Mesenteric fat pad (tissue), 1 donor: ENCODE results near the gene SCAF4. TPM values are rescaled to one million over a fixed set of nuclear protein-coding genes. Genes with fewer than 3 reads are reported as not detected.
"Not testable (repeated sequence)": the region's sequence is repeated elsewhere in the genome, so short reads cannot be mapped to it uniquely, and the experiment has no call there.

Experiments used
- DNase-seq: peaks from one replicate; pipeline ENCODE4 v3.0.0-alpha.2; 2020; ENCODE audit warnings: low spot score
- long read RNA-seq: library from polyadenylated mRNA; unstranded; transcript quantifications from one replicate; pipeline ENCODE4 v2.0.0, GENCODE V29; 2020
- total RNA-seq: library from RNA; stranded (reverse); fragmentation: NEBNext Ultra II Directional; extraction: Animal tissue kit (Norgen Biotek cat#: 25700); gene quantifications from one replicate; pipeline ENCODE4 v1.2.1, GENCODE V29; 2021
- donor health status: DM: yes; HTN: yes; CAD: no.

The SCAF4 gene
- 31.8 TPM for total RNA-seq
- long read RNA-seq, partial matches to known transcripts, result 11 of 19 reads
- long read RNA-seq, other reads (novel, unspliced or antisense), result 7 of 19 reads

DNA sequence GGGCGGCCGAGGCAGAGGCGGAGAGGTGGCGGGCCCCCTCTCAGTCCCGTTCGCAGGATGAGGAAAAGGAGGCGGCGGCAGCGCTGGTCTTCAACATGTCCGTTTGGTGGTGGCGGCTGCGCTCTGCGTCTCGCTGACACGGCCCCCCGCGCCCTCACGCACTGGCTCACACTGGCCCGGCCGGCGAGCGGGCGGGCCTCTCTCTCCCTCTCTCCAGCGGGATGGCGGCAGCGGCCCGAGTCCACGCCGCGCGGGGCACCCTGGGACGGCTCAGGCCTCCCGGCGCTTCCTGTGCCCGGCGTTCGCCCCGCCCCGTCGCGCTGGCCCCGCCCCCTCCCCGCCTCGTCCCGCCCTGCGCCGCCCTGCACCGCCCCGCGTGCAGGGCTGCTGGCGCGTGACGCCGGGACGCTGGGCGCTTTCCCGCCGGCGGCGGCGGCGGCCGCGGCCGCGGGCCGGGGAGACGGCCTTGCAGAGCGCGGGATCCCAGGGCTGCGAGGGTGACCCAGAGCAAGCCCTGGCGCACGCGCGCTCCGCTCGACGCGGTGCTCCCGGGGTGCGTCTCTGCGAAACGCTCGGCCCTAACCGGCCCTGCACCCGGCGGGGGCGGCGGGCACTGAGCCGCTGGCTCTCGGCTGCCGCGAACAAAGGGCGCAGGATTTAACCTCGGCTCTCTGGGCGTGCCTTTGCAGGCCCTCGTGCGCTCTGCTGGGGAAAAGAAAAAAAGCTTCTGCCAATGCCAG lies at the start of gene SCAF4:
Gene SCAF4, minus strand, starts transcription at position 262 of the 740 bp plus-strand sequence. CDS start 426 bp downstream, outside the sequence.
- DNase-seq, result peak; percentile 96

DNA sequence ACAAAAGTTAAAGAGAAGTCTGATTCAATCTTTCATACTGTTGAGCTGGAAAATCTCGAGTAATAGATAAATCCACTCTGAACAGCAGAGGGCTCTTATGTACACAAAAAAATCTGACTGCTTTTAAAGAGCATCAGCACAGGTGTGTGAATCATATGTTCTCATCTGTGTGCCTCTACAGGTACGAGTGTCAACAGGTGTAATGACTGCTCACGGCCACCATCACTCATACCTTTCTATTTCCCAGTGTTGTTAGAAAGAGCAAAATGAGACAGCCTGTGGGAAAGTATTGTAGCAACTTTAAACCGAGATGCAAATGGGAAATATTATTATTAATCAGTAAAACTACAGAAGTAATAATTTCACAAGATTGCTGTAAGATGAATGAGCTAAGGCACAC lies 49.0 kb upstream of the SCAF4 start:
- no peak for DNase-seq

DNA sequence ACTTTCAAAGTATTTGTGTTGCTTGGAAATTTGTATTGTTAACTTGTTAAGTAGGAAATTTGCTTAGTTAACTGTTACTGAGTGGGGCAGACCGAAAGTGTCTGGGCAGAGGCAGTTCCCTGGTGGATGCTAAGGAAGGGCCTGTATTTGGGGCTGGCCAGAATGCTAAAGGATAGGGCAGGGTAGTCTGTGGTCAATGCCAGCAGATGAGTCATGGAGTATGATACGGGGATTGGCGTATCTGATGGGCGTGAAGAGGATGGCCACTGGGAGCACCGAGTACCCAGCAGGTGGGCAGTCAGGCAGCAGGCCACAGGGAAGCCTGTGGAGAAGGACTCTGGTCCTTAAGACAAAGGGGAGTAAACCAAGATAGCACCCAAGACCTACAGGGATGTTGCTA lies 46.6 kb upstream of the SCAF4 start:
- DNase-seq, result no peak

DNA sequence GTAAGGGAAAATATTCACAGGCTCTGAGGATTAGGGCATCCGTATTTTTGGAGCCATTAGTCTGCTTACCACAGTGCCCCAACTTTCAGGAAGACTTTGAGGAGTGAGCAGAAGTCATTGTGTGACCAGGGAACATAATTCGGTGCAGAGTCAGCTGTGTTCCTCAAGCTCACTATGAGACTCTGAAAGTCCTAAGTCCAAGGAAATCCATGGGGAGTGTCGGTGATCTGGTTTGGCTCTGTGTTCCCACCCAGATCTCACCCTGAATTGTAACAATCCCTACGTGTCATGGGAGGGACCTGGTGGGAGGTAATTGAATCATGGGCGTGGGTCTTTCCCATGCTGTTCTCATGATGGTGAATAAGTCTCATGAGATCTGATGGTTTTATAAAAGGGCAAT lies 45.9 kb upstream of the SCAF4 start:
- no peak for DNase-seq

DNA sequence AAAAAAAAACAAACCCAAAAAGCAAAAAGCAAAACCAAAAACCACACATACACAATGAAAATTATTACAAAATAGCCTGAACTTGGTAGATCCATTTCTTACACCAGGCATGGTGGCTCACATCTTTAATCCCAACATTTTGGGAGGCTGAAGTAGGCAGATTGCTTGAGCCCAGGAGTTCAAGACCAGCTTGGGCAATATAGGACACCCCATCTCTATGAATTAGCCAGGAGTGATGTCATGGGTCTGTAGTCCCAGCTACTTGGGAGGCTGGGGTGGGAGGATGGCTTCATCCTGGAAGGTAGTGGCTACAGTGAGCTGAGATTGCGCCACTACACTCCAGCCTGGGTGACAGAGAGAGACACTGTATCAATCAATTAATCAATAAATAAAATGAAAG lies 42.1 kb upstream of the SCAF4 start:
- no peak for DNase-seq

GRCh38 chr21:31772674-31773555 lies 41.0 kb upstream of the SCAF4 start:
- no peak for DNase-seq

DNA sequence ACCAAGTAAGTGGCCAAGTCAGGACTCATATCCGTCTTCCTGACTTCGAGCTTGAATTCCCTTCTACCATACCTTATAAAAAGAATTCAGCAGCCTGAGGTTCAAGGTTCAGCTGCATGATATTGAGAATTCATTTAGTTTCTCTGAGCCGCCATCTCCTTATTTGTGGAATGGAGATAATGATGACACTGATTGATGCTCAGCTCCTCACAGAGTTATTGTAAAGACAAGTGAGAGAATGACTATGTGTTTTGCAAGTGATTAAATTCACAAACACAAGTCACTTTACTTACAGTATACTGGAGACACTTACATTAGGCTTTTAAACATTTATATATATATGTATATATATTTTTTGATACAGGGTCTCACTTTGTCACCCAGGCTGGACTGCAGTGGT lies 39.8 kb upstream of the SCAF4 start:
- DNase-seq, result no peak

GRCh38 chr21:31768710-31769109 lies 36.8 kb upstream of the SCAF4 start:
- DNase-seq, result no peak

GRCh38 chr21:31766899-31767298 lies 35.0 kb upstream of the SCAF4 start:
- DNase-seq, result no peak

DNA sequence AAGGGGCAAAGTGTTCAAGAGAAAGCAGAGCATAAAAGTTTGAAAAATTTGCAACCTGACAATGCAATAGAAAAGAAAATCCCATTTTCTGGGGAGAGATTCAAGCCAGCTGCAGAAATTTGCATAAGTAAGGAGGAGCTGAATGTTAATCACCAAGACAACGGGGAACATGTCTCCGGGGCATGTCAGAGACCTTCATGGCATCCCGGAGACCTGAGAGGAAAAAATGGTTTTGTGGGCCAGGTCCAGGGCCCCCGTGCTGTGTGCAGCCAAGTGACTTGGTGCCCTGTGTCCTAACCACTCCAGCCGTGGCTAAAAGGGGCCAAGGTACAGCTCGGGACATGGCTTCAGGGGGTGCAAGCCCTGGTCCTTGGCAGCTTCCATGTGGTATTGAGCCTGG lies 33.9 kb upstream of the SCAF4 start:
- DNase-seq, result not testable (repeated sequence)

DNA sequence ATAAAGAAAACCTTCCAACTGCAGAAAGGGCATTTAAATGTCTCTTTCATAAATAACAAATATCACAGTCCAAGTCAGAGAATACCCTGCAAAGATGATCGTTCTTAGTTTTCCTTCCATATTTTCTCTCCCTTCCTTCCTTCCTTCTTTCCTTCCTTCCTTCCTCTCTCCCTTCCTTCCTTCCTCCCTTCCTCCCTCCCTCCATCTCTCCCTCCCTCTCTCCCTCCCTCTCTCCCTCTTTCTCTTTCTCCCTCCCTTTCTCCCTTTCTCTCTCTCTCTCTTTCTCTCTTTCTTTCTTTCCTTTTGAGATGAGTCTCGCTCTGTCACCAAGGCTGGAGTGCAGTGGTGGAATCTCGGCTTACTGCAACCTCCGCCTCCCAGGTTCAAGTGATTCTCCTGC lies 29.0 kb upstream of the SCAF4 start:
- no peak for DNase-seq

DNA sequence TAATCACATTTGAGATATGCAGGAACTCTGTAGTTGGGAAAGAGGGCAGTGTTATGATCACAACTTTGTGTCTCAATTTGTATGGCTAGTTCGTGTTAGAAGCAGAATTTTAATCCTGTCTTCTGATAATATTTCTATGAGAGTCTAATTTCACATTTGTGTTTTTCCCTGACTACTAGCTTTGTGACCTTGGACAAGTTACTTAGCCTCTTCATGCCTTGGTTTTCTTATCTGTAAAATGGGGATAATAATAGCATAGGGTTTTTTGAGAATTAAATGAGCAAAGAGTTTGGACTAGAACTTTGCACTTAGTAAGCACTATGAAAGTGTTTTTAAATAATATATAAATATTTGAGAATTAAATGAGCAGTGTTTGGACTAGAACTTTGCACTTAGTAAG lies 24.9 kb upstream of the SCAF4 start:
- no peak for DNase-seq

DNA sequence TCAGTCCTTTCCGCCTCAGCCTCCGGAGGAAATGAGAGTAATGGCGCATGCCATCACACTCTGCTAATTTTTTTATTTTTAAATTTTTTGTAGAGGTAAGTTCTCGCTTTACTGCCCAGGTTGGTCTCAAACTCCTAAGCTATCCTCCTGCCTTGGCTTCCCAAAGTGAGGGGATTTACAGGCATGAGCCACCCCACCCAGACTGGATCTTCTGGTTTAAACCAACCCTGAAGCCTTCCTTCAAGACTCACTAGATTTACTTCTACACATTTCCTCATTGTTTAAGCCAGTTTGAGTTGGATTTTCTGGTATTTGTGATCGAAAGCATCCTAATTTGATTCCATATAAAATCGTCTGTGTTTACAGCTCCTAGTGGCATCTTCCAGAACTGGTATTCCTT lies 23.1 kb upstream of the SCAF4 start:
- no peak for DNase-seq

DNA sequence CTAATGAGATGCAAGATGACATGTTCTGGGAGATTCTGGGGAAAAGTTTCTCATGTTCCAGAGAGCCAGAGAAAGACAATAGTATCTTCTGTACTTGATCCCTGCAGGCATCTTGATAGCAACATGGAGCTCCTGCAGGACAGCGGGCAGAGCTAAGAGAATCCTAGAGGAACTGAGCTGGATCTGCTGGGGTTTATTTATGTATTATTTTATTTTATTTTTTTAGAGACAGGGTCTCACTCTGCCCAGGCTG lies 22.7 kb upstream of the SCAF4 start:
- DNase-seq, result no peak

GRCh38 chr21:31753949-31754707 lies 22.2 kb upstream of the SCAF4 start:
- no peak for DNase-seq

- DNase-seq, result no peak
Measured at GRCh38 chr21:31752967-31753366, 21.0 kb upstream of the SCAF4 start.

DNA sequence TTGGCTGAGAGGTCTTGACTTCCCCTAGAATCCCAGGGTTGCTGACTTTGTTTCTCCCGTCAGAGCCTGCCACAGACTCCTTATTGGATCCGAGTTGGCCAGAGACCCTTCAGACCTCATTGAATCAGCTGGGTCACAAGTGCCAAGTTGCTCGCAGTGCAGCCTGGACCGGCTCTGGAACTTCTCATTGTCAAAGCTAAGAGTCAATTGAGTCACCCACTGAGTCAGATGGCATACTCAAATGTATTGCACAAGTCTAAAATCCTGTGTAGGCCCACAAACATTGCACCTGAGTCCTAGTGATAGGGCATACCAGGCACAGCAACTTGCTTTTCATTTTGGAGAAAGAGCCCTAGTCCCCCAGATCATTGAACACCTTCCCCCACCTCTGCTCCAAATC lies 20.4 kb upstream of the SCAF4 start:
- DNase-seq, result no peak

DNA sequence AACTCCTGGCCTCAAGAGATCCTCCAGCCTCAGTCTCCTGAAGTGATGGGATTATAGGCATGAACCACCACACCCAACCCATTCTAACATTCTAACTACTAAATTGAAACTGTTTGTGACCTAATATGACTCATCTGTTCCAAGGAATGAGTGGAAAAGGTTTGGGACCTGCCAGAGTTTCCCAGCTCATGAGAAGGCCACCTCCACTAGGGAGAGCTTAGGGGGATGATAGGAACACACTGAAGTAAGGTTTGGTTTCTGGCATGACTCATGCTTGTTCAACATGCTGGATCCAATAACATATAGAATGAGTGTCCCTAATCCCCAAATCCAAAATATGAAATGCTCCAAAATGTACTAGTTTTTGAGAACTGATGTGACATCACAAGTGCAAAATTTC lies 18.9 kb upstream of the SCAF4 start:
- no peak for DNase-seq

DNA sequence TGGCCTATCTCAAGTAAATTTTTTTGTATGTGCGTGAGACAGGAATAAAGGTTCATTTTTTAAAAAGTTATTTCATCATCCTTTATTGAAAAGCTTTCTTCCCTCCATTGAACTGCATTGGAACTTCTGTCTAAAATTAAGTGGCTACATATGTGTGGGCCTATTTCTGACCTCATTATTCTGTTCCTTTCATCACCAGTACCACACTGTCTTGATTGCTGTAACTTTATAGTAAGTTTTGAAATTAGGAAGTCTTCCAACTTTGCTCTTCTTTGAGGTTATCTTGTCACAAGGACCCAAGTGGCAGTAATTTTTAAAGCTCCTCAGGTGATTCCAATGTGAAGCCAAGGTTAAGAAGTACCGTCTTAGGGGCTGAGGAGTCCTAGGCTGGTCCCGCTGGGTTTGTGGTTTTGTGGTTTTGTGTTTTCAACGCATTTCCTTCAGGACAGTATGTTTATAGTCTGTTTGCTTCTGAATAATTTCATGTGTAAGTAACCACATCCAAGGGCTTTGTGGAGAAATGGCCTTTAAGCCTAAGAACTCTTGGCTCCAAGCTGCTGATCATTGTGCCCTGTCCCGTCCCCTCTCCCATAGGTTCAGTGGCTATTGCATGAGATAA lies 12.4 kb upstream of the SCAF4 start:
- DNase-seq, result no peak

DNA sequence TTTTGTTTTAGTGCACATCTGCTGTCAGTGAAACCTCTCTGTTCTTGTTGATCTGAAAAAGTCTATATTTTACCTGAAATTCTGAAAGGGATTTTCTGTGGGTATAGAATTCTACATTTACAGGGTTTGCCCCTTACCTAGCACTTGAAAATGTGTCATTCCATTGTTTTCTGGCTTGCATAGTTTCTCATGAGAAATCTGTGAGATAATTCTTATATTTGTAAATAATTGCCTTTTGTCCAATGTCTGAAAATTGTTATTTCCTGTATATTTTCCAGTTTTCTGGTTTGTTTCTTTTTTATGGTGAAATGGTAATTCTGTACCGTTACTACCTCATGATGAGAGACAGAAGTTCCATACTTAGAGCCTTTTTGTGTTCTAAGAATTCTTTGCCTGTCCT lies 11.8 kb upstream of the SCAF4 start:
- DNase-seq, result no peak

DNA sequence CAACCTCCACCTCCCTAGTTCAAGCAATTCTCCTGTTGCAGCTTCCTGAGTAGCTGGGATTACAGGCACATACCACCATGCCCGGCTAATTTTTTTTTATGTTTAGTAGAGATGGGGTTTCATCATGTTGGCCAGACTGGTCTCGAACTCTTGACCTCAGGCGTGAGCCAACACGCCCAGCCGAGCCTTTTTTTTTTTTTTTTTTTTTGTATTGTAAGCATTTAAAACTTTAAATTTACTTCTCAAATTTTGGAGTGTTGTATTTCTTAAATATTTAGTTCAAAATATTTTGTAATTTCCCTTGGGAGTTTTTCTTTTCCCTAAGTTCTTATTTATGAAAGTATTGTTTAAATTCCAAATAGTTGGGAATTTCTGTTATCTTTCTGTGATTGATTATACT lies 9.2 kb upstream of the SCAF4 start:
- DNase-seq, result no peak
